Activated B cell treated with CpG ODN at 0.5 μM for 24 hours (primary cell): ENCODE data around the gene TNP2. TPM values are rescaled to one million over a fixed set of nuclear protein-coding genes. Genes with fewer than 3 reads are reported as not detected.

Source experiments
- ATAC-seq: fragments of 200-7000 bp; cut with Tn5 transposase; one replicate; pipeline ENCODE4 v1.10.0; 2021; ENCODE audit warnings: low read depth, mild to moderate bottlenecking, moderate library complexity
- CTCF ChIA-PET: fragments of 350-600 bp; sonication (Branson Sonifier 250); formaldehyde crosslinking; loops from one replicate; lab custom pipeline; 2021; ENCODE audit warnings: antibody characterized with exemption; lab: Charles Lee
- POLR2A ChIA-PET: fragments of 350-600 bp; sonication (Branson Sonifier 250); formaldehyde crosslinking; loops from one replicate; lab custom pipeline; 2021; ENCODE audit warnings: antibody characterized with exemption; lab: Charles Lee
- DNase-seq: peaks from one replicate; pipeline ENCODE4 v3.0.0; 2022
- H3K27ac Mint-ChIP-seq: one replicate; pipeline ENCODE4 v1.8.0; 2020; ENCODE audit warnings: mixed read lengths
- H3K27me3 Mint-ChIP-seq: one replicate; pipeline ENCODE4 v1.8.0; 2021; ENCODE audit warnings: mixed read lengths
- H3K36me3 Mint-ChIP-seq: one replicate; pipeline ENCODE4 v1.8.0; 2021; ENCODE audit warnings: low read depth, mixed read lengths
- H3K4me1 Mint-ChIP-seq: one replicate; pipeline ENCODE4 v1.8.0; 2021; ENCODE audit warnings: mixed read lengths
- H3K4me3 Mint-ChIP-seq: one replicate; pipeline ENCODE4 v1.8.0; 2020; ENCODE audit warnings: mild to moderate bottlenecking, mixed read lengths
- H3K9me3 Mint-ChIP-seq: one replicate; pipeline ENCODE4 v1.8.0; 2020; ENCODE audit warnings: mixed read lengths
- intact Hi-C: fragments of 100-400 bp; cut with micrococcal nuclease; formaldehyde crosslinking; loops from one replicate; pipeline ENCODE4 v1.15.1; 2024
- total RNA-seq: library from RNA; stranded (reverse); gene quantifications from 2 replicates; pipeline ENCODE4 v1.2.3, GENCODE V29; 2022
- TF ChIP-seq, protein P1 (sequence below): fragments of 200-600 bp; IDR thresholded peaks from one replicate; pipeline ENCODE4 v1.8.0; 2022; ENCODE audit warnings: antibody characterized with exemption, mild to moderate bottlenecking

The TNP2 gene
- total RNA-seq, 1 donor from 2014 or later, result not detected

DNA sequence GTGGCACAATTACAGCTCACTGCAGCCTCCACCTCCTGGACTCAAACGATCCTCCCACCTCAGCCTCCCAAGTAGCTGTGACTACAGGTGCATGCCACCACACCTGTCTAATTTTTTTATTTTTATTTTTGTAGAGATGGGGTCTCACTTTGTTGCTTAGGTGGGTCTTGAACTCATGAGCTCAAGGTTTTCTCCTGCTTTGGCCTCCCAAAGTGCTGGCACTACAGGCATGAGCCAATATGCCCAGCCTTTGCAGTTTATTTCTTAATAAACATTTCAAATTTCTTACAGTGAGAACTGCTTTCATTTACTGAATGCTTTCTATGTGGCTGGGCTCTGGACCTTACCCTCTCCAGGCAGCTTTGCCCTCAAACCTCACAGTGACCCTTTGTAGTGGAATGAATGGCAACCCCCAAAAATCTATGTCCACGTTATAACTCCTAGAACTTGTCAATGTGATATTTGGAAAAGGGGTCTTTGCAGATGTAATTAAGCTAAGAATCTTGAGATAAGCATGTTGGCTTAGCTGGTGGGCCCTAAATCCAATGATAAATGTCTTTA lies 1.6 kb upstream of the TNP2 start:
- Mint-ChIP-seq H3K4me1 (no peaks in the 10 kb centered on the region), H3K4me3 (no peak overlapping the region), H3K27ac (no peak overlapping the region), H3K27me3 (no peaks in the 10 kb centered on the region), H3K36me3 (no peaks in the 10 kb centered on the region), H3K9me3 (no peaks in the 10 kb centered on the region)
- intact Hi-C loops, result no loop called here
- TF ChIP-seq, protein P1, sequence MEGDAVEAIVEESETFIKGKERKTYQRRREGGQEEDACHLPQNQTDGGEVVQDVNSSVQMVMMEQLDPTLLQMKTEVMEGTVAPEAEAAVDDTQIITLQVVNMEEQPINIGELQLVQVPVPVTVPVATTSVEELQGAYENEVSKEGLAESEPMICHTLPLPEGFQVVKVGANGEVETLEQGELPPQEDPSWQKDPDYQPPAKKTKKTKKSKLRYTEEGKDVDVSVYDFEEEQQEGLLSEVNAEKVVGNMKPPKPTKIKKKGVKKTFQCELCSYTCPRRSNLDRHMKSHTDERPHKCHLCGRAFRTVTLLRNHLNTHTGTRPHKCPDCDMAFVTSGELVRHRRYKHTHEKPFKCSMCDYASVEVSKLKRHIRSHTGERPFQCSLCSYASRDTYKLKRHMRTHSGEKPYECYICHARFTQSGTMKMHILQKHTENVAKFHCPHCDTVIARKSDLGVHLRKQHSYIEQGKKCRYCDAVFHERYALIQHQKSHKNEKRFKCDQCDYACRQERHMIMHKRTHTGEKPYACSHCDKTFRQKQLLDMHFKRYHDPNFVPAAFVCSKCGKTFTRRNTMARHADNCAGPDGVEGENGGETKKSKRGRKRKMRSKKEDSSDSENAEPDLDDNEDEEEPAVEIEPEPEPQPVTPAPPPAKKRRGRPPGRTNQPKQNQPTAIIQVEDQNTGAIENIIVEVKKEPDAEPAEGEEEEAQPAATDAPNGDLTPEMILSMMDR, result no peak
- ATAC-seq, result no peak
- CTCF ChIA-PET, result no interaction called here
- POLR2A ChIA-PET, result interaction anchor here (1.1 to 1.3 kb wide), 2 partner anchors 15 to 19 kb away, joined by 3 to 5 read pairs; partner anchors contain the start of gene SOCS1
- no peak for DNase-seq

DNA sequence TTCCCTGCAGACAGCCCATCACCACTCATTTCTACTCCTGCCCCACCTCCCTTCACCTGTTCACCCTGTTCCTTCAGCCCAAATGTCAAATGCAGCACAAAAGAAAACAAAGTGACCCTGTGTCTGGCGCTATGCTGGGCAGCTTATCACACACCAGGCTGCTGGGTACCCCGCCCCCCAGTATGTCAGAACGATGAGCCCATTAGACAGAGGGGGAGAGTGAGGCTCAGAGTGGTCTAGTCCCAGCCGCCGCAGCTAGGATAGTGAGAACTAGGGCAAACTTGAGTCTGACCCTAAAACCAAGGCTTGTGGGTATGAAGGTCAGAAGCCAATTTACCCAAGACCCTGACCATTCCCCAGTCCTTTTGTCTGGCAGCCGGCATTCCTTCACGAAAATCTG lies 4.0 kb downstream of the TNP2 start:
- Mint-ChIP-seq H3K36me3 (no peaks in the 10 kb centered on the region), H3K4me1 (peaks cover 15% of the 10 kb centered on the region), H3K4me3 (no peak overlapping the region), H3K9me3 (no peaks in the 10 kb centered on the region), H3K27me3 (no peaks in the 10 kb centered on the region), H3K27ac (no peak overlapping the region)
- TF ChIP-seq, protein P1, result no peak
- POLR2A ChIA-PET, result interaction anchor here (1.1 to 3.7 kb wide), 3 partner anchors 9 to 107 kb away, joined by 3 to 13 read pairs (median 3); partner anchors contain the start of gene SOCS1
- intact Hi-C loops, result no loop called here
- CTCF ChIA-PET, result no interaction called here
- DNase-seq (no peak), ATAC-seq (no peak)

DNA sequence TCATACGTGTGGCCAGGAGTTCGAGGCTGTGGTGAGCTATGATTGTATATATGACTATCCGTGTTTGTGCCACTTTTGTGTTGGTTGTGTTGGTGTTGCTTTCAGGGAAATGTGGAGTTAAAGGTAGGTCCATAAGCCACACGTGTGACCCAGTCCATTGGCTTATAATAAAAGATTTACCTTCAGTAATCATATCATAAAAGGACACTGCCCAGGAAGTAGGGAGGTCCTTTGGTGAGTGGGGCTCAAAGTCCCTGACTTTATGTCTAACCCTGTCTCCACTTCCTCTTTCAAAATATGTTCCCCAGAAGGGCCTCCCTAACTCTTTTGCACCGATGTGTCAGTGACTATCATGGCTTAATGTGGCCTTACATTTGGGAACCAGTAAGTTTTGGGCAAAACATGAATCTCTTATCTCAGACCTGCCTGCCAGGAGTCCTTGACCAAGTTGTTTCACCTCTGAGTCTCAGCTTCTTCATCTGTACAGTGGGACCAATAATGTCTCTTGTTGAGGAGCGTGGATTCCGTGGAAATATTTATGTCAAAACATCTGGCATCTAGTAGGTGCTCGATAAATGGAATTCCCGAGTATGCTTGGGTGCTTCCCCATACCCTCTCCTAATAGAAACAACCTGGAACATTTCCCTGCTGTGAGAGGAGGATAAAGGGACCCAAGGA lies 4.8 kb downstream of the TNP2 start:
- TF ChIP-seq, protein P1, result no peak
- ATAC-seq, result peak; percentile 50
- H3K27me3 Mint-ChIP-seq, result no peaks in the 10 kb centered on the region
- POLR2A ChIA-PET, result interaction anchor here (0.9 to 3.7 kb wide), 5 partner anchors 8 to 108 kb away, joined by 3 to 13 read pairs (median 3); partner anchors contain the start of gene SOCS1
- H3K4me3 Mint-ChIP-seq, result no peak overlapping the region
- no peak for DNase-seq
- CTCF ChIA-PET, result no interaction called here
- H3K27ac Mint-ChIP-seq, result peak overlapping the region; percentile 6
- no peaks in the 10 kb centered on the region for H3K9me3 Mint-ChIP-seq
- intact Hi-C loops, result no loop called here
- no peaks in the 10 kb centered on the region for H3K36me3 Mint-ChIP-seq
- peaks cover 16% of the 10 kb centered on the region for H3K4me1 Mint-ChIP-seq

DNA sequence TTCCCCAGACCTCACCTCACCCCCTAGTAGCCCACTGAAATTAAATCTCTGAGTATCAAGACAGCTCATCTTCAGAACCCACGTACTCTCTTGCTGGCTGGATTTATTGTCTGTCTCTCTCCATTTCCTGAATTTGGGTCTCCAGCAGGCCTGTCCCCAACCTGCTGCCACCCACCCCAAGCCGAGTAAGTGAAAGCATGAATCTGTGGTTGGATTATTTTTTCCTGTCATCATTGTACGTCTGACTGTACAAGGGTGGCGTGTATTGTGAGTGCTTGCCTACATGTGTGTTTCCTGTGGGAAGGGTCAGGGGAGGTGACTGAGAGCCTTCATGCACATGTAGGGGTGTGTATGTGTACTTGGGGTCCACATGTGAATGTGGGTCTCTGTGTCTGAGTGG lies 5.4 kb downstream of the TNP2 start:
- H3K36me3 Mint-ChIP-seq, result no peaks in the 10 kb centered on the region
- peak overlapping the region; percentile 4 for H3K27ac Mint-ChIP-seq
- DNase-seq, result no peak
- POLR2A ChIA-PET, result interaction anchor here (0.9 to 3.7 kb wide), 4 partner anchors 10 to 109 kb away, joined by 3 to 13 read pairs (median 3); no protein-coding TSS in a partner anchor
- H3K27me3 Mint-ChIP-seq, result no peaks in the 10 kb centered on the region
- intact Hi-C loops, result no loop called here
- TF ChIP-seq, protein P1, result no peak
- CTCF ChIA-PET, result interaction anchor here (0.6 kb wide), 1 partner anchor 356 kb away, joined by 3 read pairs; no protein-coding TSS in a partner anchor
- peaks cover 22% of the 10 kb centered on the region for H3K4me1 Mint-ChIP-seq
- H3K9me3 Mint-ChIP-seq, result no peaks in the 10 kb centered on the region
- ATAC-seq, result peak; percentile 59
- H3K4me3 Mint-ChIP-seq, result no peak overlapping the region

DNA sequence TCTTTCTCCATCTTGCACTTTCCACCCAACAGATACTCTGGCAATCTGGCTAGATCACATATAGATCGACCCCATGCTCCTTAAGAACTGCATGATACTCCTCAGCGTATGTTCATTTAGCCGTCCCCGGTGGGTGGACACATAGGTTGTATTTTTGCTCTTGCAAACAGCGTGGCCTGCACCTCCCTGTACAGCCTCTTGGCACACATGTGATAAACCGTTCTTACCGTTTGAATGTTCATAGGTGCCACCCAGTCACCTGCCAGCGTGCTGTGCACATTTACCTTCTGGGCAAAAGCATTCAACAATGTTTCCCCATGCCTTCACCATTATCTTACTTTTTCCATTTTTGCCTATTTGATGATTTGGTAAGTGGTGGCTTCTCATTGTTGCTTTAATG lies 6.2 kb downstream of the TNP2 start:
- Mint-ChIP-seq H3K36me3 (no peaks in the 10 kb centered on the region), H3K27ac (no peak overlapping the region), H3K27me3 (no peaks in the 10 kb centered on the region), H3K4me3 (no peak overlapping the region), H3K9me3 (no peaks in the 10 kb centered on the region), H3K4me1 (peaks cover 29% of the 10 kb centered on the region)
- ChIA-PET CTCF (no interaction called here), POLR2A (interaction anchor here (1.0 to 3.7 kb wide), 3 partner anchors 35 to 66 kb away, joined by 3 to 13 read pairs (median 8); no protein-coding TSS in a partner anchor)
- intact Hi-C loops, result no loop called here
- DNase-seq, result no peak
- TF ChIP-seq, protein P1, result no peak
- no peak for ATAC-seq
